ENCODE data around the gene SNRPF.
A peak's percentile ranks its signal among the peaks of the same experiment; 100 is the strongest.
"Not testable (repeated sequence)": the region's sequence is repeated elsewhere in the genome, so short reads cannot be mapped to it uniquely, and the experiment has no call there.

Gene SNRPF

DNA sequence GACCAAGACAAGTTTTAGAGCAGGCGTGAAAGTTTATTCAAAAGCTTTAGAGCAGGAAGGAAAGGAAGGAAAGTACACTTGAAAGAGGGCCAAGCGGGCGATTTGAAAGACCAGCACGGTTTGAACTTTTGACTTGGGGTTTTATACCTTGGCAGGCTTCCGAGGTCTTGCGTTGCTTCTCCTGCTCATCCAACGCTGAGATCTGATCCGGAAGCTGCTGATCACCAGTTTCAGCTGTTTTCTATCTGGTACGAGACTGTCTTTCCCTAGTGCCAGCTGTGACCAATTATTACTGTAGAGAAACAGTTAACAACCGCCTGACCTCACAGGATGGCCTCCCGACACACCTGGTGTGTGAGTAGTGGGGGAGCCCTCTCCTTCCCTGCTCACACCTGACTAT is 20.6 kb upstream of the SNRPF start:
- Mint-ChIP-seq H3K9me3 (no peaks in the 10 kb centered on the region), H3K27me3 (peaks cover 28% of the 10 kb centered on the region), H3K4me3 (no peak overlapping the region), H3K27ac (no peak overlapping the region), H3K4me1 (ENCODE audit: low read depth) (no peaks in the 10 kb centered on the region), H3K36me3 (ENCODE audit: low read depth) (no peaks in the 10 kb centered on the region)
- intact Hi-C loops (cut with micrococcal nuclease) = no loop called here

GRCh38 chr12:95842426-95842825 is 16.3 kb upstream of the SNRPF start:
- H3K4me1 Mint-ChIP-seq (ENCODE audit: low read depth); H3K4me3 Mint-ChIP-seq; intact Hi-C loops (cut with micrococcal nuclease); H3K9me3 Mint-ChIP-seq; H3K36me3 Mint-ChIP-seq (ENCODE audit: low read depth); H3K27ac Mint-ChIP-seq: not testable (repeated sequence)
- peaks cover 38% of the 10 kb centered on the region for H3K27me3 Mint-ChIP-seq

DNA sequence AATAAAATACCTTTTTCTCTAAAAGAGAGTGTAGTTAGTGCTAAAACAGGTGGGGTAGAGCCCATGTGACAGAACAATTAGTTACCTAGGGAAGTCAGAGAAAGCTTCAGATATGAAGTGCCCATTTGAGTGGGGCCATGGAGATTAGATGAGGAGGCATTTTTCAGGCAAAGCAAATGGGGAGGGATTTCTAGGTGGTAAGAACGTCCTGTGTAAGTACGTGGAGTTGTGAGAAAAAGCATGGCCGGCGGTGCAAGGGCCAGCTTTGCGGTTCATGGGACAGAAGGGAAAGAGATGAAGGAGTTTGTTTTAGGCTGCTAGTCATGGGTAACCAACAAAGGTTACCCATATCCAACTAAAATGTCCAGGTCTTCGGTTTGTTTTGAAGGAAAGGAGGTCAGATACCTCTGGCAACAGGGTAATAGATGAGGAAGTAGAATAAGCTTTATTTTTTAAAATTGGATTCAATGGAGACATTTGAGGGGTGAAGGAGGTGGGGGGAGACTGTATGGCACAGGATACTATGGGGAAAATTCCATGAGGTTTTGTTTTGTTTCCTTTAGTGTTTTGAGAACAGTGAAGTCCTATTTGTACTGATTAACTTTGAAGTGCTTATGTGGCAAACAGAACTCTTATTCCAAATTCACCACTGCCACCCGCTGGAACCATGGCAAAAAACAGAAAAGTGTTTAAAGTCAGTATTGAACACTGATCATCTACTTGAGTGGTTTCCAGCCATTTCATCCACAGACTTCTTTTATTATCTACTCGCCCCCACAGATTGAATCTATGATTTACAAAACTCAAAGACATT is 10.0 kb upstream of the SNRPF start:
- H3K27ac Mint-ChIP-seq = no peak overlapping the region
- intact Hi-C loops (cut with micrococcal nuclease) = no loop called here
- no peaks in the 10 kb centered on the region for H3K4me1 Mint-ChIP-seq (ENCODE audit: low read depth)
- no peaks in the 10 kb centered on the region for H3K9me3 Mint-ChIP-seq
- no peak overlapping the region for H3K4me3 Mint-ChIP-seq
- peaks cover 37% of the 10 kb centered on the region for H3K27me3 Mint-ChIP-seq
- H3K36me3 Mint-ChIP-seq (ENCODE audit: low read depth) = no peaks in the 10 kb centered on the region

- Mint-ChIP-seq H3K9me3 (no peaks in the 10 kb centered on the region), H3K4me1 (ENCODE audit: low read depth) (no peaks in the 10 kb centered on the region), H3K27me3 (peaks cover 35% of the 10 kb centered on the region), H3K36me3 (ENCODE audit: low read depth) (no peaks in the 10 kb centered on the region), H3K4me3 (no peak overlapping the region), H3K27ac (no peak overlapping the region)
- intact Hi-C loops (cut with micrococcal nuclease) = no loop called here
These were observed 7.1 kb upstream of the SNRPF start for GRCh38 chr12:95851606-95852005.

DNA sequence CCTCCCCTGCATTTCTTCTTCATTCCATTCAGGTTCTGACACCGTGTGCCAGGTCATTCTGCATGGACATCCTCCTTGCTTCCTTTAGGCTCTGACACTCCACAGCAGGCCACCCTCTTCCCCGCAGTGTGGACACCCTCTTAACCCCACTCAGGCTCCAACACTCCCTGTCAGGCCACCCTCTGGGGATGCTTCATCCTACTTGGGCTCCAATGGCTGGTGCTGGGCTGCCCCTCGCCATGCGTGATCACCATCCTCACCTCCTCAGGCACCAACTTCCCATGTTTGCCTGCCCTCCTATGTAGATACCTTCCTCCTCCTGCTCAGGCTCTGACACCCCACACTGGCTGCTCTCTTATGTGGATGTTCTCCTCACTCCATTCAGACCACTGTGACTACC is 6.6 kb upstream of the SNRPF start:
- Mint-ChIP-seq H3K9me3 (no peaks in the 10 kb centered on the region), H3K27me3 (peaks cover 37% of the 10 kb centered on the region), H3K27ac (no peak overlapping the region), H3K36me3 (ENCODE audit: low read depth) (no peaks in the 10 kb centered on the region), H3K4me3 (no peak overlapping the region), H3K4me1 (ENCODE audit: low read depth) (no peaks in the 10 kb centered on the region)
- intact Hi-C loops (cut with micrococcal nuclease) = no loop called here

GRCh38 chr12:95857156-95857555 is 1.6 kb upstream of the SNRPF start:
- no peak overlapping the region for H3K27ac Mint-ChIP-seq
- peaks cover 25% of the 10 kb centered on the region for H3K27me3 Mint-ChIP-seq
- H3K4me3 Mint-ChIP-seq = no peak overlapping the region
- H3K36me3 Mint-ChIP-seq (ENCODE audit: low read depth) = peaks cover 16% of the 10 kb centered on the region
- H3K4me1 Mint-ChIP-seq (ENCODE audit: low read depth) = peaks cover 6% of the 10 kb centered on the region
- intact Hi-C loops (cut with micrococcal nuclease) = no loop called here
- no peaks in the 10 kb centered on the region for H3K9me3 Mint-ChIP-seq

DNA sequence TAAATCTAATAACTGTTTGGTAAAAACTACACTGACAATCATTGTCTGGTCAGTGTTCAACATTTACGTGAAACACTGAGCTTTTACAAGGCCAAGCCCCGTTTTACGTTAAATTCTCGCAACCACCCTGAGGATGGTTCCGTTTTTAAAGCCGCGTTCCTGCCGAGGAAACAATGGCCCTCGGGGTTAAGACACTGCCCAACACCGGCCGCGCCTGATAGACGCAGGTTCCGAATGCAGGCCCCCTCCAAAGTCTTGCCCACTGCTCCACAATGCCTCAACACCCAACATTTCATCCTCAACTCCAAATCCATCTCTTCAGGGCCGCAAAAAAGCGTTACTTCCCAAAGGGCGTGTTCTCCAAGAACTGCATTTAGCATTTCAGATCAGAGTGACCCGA is 953 bp upstream of the SNRPF start:
- H3K27ac Mint-ChIP-seq = no peak overlapping the region
- peaks cover 21% of the 10 kb centered on the region for H3K27me3 Mint-ChIP-seq
- H3K4me3 Mint-ChIP-seq = peak overlapping the region; percentile 56
- peaks cover 6% of the 10 kb centered on the region for H3K4me1 Mint-ChIP-seq (ENCODE audit: low read depth)
- intact Hi-C loops (cut with micrococcal nuclease) = loop anchor here (2.0 kb wide), 1 partner anchor 85 kb away; the partner anchor contains the start of genes AMDHD1 and CCDC38
- H3K9me3 Mint-ChIP-seq = no peaks in the 10 kb centered on the region
- peaks cover 22% of the 10 kb centered on the region for H3K36me3 Mint-ChIP-seq (ENCODE audit: low read depth)

DNA sequence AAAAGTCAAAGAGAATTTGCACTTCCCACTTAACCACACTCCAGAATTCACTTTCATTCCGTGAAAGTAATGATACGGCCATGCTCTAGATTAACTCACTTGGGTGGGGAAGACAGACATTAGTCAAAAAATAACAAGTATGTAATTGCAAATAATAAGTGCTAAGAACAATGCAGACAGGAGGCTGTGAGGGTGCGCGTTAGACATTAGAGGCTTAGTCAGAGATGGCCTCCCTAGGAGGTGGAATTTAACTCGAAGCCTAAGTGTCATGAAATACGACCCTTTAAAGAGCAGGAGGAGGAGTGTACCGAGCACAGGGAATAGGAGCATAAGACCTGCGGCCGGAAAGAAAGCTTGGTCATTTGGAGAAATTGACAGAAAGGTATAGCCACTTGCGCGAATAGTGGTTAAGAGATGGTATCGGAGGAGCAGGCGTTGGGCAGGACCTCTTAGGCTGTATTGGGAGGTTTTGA is 628 bp downstream of the SNRPF start:
- Mint-ChIP-seq H3K36me3 (ENCODE audit: low read depth) (peaks cover 36% of the 10 kb centered on the region), H3K27ac (no peak overlapping the region), H3K4me3 (no peak overlapping the region), H3K4me1 (ENCODE audit: low read depth) (peaks cover 13% of the 10 kb centered on the region), H3K9me3 (no peaks in the 10 kb centered on the region), H3K27me3 (peaks cover 15% of the 10 kb centered on the region)
- intact Hi-C loops (cut with micrococcal nuclease) = loop anchor here (2.0 kb wide), 1 partner anchor 83 kb away; the partner anchor contains the start of genes AMDHD1 and CCDC38

GRCh38 chr12:95859947-95860850 is 1.4 kb downstream of the SNRPF start:
- peaks cover 36% of the 10 kb centered on the region for H3K36me3 Mint-ChIP-seq (ENCODE audit: low read depth)
- intact Hi-C loops (cut with micrococcal nuclease) = loop anchor here (2.0 kb wide), 1 partner anchor 83 kb away; the partner anchor contains the start of genes AMDHD1 and CCDC38
- no peak overlapping the region for H3K4me3 Mint-ChIP-seq

DNA sequence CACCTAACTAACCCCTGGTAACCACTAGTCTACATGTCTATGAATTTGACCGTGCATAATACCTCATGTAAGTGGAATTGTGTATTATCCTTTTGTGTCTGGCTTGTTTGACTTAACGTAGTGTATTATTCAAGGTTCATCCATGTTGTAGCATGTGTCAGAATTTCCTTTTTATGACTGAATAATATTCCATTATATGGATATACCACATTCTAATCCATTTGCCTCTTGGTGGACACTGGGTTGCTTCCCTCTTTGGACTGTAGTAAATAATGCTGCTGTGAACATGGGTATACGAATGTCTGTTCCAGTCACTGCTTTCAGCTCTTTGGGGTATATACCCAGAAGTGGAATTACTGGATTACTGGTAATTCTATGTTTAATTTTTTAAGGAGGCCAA is 3.3 kb downstream of the SNRPF start:
- no peaks in the 10 kb centered on the region for H3K9me3 Mint-ChIP-seq
- H3K4me3 Mint-ChIP-seq = no peak overlapping the region
- peaks cover 4% of the 10 kb centered on the region for H3K27me3 Mint-ChIP-seq
- peaks cover 46% of the 10 kb centered on the region for H3K36me3 Mint-ChIP-seq (ENCODE audit: low read depth)
- intact Hi-C loops (cut with micrococcal nuclease) = no loop called here
- H3K4me1 Mint-ChIP-seq (ENCODE audit: low read depth) = peaks cover 13% of the 10 kb centered on the region
- H3K27ac Mint-ChIP-seq = no peak overlapping the region

More at GRCh38 chr12:95859947-95860850, 1.4 kb downstream of the SNRPF start:
- no peaks in the 10 kb centered on the region for H3K9me3 Mint-ChIP-seq
- H3K27ac Mint-ChIP-seq = no peak overlapping the region
- H3K27me3 Mint-ChIP-seq = peaks cover 10% of the 10 kb centered on the region
- peaks cover 13% of the 10 kb centered on the region for H3K4me1 Mint-ChIP-seq (ENCODE audit: low read depth)

DNA sequence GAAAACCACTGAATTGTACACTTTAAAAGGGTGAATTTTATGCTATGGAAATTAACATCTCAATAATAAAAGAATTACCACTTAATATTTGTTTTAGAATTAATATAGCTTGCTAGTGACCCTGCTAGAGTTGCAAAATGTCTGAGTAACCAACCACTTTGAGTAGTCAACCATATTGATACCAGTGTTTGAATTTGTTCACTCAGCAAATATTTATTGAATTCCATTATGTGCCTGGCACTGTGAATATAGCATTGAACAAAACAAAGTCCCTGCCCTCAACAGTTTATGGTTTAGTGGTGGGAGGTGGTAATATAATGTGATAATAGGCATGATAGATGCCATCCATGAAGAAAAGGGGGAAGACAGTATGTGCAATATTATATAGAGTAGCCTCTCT is 4.6 kb downstream of the SNRPF start:
- intact Hi-C loops (cut with micrococcal nuclease) = no loop called here

DNA sequence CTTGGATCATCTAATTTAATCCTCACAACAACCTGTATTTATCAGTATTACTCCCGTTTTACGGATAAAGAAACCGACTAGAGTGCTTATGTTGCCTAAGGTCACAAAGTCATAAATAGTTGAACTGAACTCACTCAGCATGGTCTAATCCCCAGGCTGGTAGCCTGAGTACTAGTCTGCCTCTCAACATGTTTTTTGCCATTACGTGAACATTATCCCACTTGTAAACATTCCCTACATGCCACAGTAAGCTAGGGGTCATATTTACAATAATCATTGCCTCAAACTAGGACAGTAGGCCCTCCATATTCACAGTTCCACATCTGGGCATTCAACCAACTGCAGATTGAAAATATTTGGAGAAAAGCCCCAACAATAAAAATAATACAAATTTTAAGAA is 12.1 kb downstream of the SNRPF start:
- intact Hi-C loops (cut with micrococcal nuclease) = no loop called here
- H3K9me3 Mint-ChIP-seq = no peaks in the 10 kb centered on the region
- H3K4me1 Mint-ChIP-seq (ENCODE audit: low read depth) = no peaks in the 10 kb centered on the region
- no peak overlapping the region for H3K27ac Mint-ChIP-seq
- H3K36me3 Mint-ChIP-seq (ENCODE audit: low read depth) = peaks cover 38% of the 10 kb centered on the region
- H3K27me3 Mint-ChIP-seq = no peaks in the 10 kb centered on the region
- H3K4me3 Mint-ChIP-seq = no peak overlapping the region

More for the DNA sequence above, 4.6 kb downstream of the SNRPF start:
- H3K36me3 Mint-ChIP-seq (ENCODE audit: low read depth) = peaks cover 54% of the 10 kb centered on the region
- no peaks in the 10 kb centered on the region for H3K27me3 Mint-ChIP-seq
- H3K9me3 Mint-ChIP-seq = no peaks in the 10 kb centered on the region
- peaks cover 6% of the 10 kb centered on the region for H3K4me1 Mint-ChIP-seq (ENCODE audit: low read depth)
- H3K4me3 Mint-ChIP-seq = no peak overlapping the region
- no peak overlapping the region for H3K27ac Mint-ChIP-seq

- intact Hi-C loops (cut with micrococcal nuclease) = no loop called here
- Mint-ChIP-seq H3K27me3 (no peaks in the 10 kb centered on the region), H3K36me3 (ENCODE audit: low read depth) (peaks cover 19% of the 10 kb centered on the region), H3K27ac (no peak overlapping the region), H3K4me1 (ENCODE audit: low read depth) (no peaks in the 10 kb centered on the region), H3K4me3 (no peak overlapping the region), H3K9me3 (no peaks in the 10 kb centered on the region)
These were observed 15.7 kb downstream of the SNRPF start for GRCh38 chr12:95874452-95874851.

DNA sequence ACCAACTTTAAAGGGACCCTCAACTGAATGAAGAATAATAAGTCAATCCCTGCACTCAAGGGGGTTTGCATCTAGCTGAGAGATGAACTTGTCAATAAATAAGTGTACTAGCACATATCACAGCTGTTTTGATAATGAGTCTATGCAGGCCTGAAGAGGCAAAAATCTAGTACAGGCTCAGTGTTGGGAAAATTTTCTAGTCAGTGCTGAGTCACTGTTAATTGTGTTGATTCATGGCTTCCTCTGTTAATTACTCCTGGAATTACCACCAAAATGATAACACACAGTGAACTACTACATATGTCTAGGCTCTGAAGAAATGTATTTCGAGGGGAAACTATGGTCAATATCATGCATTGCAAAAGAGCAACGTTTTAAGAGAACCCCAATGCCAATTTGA is 18.9 kb downstream of the SNRPF start:
- intact Hi-C loops (cut with micrococcal nuclease) = no loop called here
- Mint-ChIP-seq H3K9me3 (no peaks in the 10 kb centered on the region), H3K27me3 (no peaks in the 10 kb centered on the region), H3K27ac (no peak overlapping the region), H3K36me3 (ENCODE audit: low read depth) (peaks cover 7% of the 10 kb centered on the region), H3K4me1 (ENCODE audit: low read depth) (no peaks in the 10 kb centered on the region), H3K4me3 (no peak overlapping the region)
